Measurements from ENCODE around the gene OR6C75.
"Not testable (repeated sequence)": the region's sequence is repeated elsewhere in the genome, so short reads cannot be mapped to it uniquely, and the experiment has no call there.

OR6C75 gene

GRCh38 chr12:55362675-55363074 lies at the start of gene OR6C75:
TSS of gene OR6C75 (plus strand) at chr12:55362975. CDS start at chr12:55365111, 2,136 bp downstream.
- DNase-seq (ENCODE audit: low read depth), result no peak

- no peak for DNase-seq (ENCODE audit: low read depth)
Measured at GRCh38 chr12:55314043-55314442, 48.7 kb upstream of the OR6C75 start, which contains the start of gene OR6C1. TSS of gene OR6C1 (plus strand) at chr12:55314343. CDS start at chr12:55320600, 6,257 bp downstream.

DNA sequence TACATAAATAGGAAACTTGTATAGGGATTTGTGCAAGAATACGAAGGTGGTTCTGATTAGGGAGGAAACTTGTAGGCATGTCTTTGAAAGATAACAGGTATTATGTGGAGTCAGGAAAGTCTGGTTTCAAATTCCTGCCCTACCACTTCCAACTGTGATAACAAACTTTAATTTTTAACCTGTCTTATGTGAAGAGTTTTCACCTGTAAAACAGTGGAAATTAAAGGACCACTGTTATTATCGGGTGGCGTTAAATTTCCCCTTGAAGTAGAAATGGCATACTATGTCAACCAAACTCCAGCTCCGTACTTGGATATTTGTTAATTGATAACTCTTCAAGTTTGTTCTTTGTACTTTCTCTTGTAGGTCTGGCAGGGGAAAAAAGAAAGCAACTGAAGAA lies 42.6 kb upstream of the OR6C75 start:
- DNase-seq (ENCODE audit: low read depth), result no peak

GRCh38 chr12:55325801-55326200 lies 37.0 kb upstream of the OR6C75 start:
- not testable (repeated sequence) for DNase-seq (ENCODE audit: low read depth)

DNA sequence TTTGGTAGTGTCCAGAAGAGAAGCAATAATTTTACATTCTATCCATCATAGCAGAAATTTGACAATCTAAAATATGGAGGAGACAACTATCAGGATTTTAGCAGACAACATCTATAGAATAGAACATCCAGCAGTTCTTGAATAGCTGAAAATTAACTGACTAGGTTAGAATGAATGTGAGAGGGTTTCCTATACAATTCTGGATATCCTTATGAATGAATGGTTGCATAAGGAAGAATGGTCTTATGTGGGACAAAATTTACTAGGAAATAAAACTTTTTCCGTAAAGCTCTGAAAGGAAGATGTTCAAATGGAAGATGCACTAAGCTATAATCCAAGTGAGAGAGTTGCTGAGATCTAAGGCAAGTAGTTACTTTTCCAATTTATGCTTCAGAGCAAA lies 32.3 kb upstream of the OR6C75 start, which contains the start of gene OR6C3:
OR6C3 (plus strand) TSS at position 301 of the 400 bp plus-strand sequence. CDS start 955 bp downstream, outside the sequence.
- DNase-seq (ENCODE audit: low read depth), result no peak

DNA sequence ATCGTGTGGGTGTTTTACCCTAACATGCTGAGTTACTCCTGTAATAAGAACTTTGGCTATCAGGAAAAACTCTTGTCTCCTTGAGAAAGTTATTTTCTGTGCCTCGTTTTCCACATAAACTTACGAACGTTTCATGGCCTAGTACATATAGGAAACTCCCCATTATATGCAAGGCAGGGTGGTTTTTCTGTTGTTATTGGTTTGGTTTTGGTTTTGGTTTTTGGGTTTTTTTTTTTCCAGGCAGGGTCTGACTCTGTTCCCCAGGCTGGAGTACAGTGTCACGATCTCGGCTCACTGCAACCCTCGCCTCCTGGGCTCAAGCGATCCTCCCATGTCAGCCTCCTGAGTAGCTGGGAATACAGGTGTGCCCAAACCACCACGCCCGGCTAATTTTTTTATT lies 26.8 kb upstream of the OR6C75 start:
- DNase-seq (ENCODE audit: low read depth), result no peak

GRCh38 chr12:55355338-55355737 lies 7.4 kb upstream of the OR6C75 start:
- DNase-seq (ENCODE audit: low read depth), result not testable (repeated sequence)

- no peak for DNase-seq (ENCODE audit: low read depth)
Measured at GRCh38 chr12:55365086-55365485, 2.3 kb downstream of the OR6C75 start.

- DNase-seq (ENCODE audit: low read depth), result no peak
Measured at GRCh38 chr12:55372521-55372920, 9.7 kb downstream of the OR6C75 start.

DNA sequence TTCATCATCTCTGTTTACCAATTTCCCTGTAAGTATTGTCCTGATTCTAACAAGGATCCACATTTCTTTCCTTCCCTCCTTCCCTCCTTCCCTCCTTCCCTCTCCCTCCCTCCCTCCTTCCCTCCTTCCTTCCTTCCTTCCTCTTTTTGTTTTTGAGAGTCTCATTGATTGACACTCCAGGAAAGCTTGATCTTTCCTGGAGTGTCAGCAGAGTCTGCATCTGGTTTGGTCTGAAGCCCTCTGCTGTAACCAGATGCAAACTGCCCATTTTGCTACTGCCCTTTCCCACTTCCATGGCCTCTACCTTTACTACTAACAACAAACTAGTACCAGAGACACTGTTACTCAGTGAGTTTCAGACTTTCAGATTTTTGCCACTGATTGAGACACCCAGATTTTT lies 23.1 kb downstream of the OR6C75 start:
- no peak for DNase-seq (ENCODE audit: low read depth)

- DNase-seq (ENCODE audit: low read depth), result no peak
Measured at GRCh38 chr12:55392032-55392795, 29.4 kb downstream of the OR6C75 start.

- no peak for DNase-seq (ENCODE audit: low read depth)
Measured at GRCh38 chr12:55396326-55396725, 33.6 kb downstream of the OR6C75 start.

DNA sequence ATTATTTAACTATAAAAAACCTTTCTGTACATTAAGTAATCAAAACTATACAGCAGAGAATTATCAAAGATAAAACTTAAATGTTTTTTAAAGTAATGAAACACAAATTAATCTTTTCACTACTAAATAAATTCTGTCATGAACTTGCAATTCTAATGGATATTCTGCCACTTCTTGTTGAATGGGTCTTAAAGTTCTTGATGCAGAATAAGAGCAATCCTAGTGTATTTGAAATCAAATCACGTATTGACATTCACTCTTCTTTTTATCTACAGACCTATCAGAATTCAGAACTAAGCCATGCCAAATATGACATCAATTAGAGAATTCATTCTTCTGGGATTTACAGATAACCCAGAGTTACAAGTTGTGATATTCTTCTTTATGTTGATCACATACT lies 37.5 kb downstream of the OR6C75 start, which contains the start of gene OR6C65:
OR6C65 (plus strand) TSS at position 301 of the 400 bp plus-strand sequence; CDS start at position 301, 0 bp downstream.
- DNase-seq (ENCODE audit: low read depth), result no peak

DNA sequence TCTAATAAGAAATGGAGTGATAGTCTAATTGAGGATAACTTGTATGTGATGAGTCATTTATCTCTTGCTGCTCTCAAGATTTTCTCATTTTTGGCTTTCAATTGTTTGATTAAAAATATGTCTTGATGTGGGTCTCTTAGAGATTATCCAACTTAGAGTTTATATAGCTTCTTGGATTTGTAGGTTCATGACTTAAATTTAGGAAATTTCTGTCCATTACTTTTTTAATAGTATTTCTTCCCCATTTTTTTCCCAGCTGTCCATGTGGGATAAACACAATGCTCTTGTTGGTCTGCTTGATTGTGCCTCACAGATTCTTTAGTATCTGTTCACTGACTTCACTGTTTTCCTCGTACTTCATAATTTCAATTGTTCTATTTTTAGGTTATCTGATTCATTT lies 45.1 kb downstream of the OR6C75 start:
- no peak for DNase-seq (ENCODE audit: low read depth)

DNA sequence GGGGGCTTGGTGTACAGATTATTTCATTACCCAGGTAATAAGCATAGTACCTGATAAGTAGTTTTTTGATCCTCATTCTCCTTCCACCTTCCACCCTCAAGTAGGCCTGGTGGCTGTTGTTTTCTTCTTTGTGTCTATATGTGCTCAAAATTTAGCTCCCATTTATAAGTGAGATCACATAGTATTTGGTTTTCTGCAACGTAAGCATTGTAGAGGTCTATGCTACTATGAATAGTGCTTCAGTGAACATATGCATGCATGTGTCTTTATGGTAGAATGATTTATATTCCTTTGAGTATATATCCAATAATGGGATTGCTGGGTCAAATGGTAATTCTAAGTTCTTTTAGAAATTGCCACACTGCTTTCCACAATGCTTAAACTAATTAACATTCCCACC lies 46.4 kb downstream of the OR6C75 start:
- DNase-seq (ENCODE audit: low read depth), result not testable (repeated sequence)

- DNase-seq (ENCODE audit: low read depth), result not testable (repeated sequence)
Measured at GRCh38 chr12:55412138-55412537, 49.4 kb downstream of the OR6C75 start.

- not testable (repeated sequence) for DNase-seq (ENCODE audit: low read depth)
Measured at GRCh38 chr12:55413498-55414388, 51.0 kb downstream of the OR6C75 start.

DNA sequence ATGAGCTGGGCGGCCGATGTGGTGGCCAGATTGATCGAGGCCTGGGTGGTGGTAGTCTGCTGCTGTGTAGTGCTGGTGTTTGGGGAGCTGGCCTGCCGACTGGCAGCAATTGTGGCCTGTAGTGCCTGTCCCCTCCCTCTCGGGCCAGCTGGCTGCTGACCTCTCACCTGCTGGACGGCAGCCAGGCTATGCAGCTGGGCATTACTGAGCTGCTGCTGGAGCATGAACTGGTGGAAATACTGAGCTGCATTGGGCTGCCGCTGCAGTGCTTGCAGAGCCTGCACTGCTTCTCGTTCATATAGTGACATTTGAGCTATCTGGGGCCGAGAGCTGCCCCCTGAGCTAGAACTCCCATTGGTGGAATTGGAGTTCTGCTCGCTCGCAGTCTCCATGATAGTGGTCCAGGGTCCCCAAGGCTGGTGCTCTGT lies 51.6 kb downstream of the OR6C75 start:
- DNase-seq (ENCODE audit: low read depth), result not testable (repeated sequence)

GRCh38 chr12:55414889-55415288 lies 52.1 kb downstream of the OR6C75 start:
- not testable (repeated sequence) for DNase-seq (ENCODE audit: low read depth)

GRCh38 chr12:55416961-55417360 lies 54.2 kb downstream of the OR6C75 start:
- no peak for DNase-seq (ENCODE audit: low read depth)
